PFSK-1 (cell line): ENCODE measurements around the gene DIPK1C.

Experiments used
- FOXP2 ChIP-seq: optimal IDR thresholded peaks from 2 replicates; pipeline ENCODE3; 2011; ENCODE audit warnings: borderline replicate concordance, control low read depth, inconsistent platforms; ENCODE audit not compliant: insufficient read depth; ENCODE audit errors: extremely low read length, extremely low read depth
- POLR2AphosphoS5 ChIP-seq: IDR thresholded peaks from 2 replicates; pipeline ENCODE4 v1.6.1; 2012; ENCODE audit warnings: low read depth, mild to moderate bottlenecking, control low read depth, low read length, moderate library complexity
- SIN3A ChIP-seq: IDR thresholded peaks from 2 replicates; pipeline ENCODE4 v1.6.1; 2012; ENCODE audit warnings: mild to moderate bottlenecking, low read length, moderate library complexity, borderline replicate concordance; ENCODE audit not compliant: insufficient read depth
- TAF1 ChIP-seq: IDR thresholded peaks from 2 replicates; pipeline ENCODE4 v1.6.1; 2012; ENCODE audit warnings: low read length, control low read depth, borderline replicate concordance; ENCODE audit not compliant: insufficient read depth
- TF ChIP-seq, protein P1 (sequence below), 2 experiments: IDR thresholded peaks; 2 replicates each; pipeline versions ENCODE4 v1.6.1 to v1.8.0; 2011 to 2012; ENCODE audit warnings: low read depth in 2 of 2, low read length in 2 of 2, control low read depth in 1 of 2, inconsistent platforms in 1 of 2, mild to moderate bottlenecking in 1 of 2, moderate library complexity in 1 of 2; ENCODE audit not compliant: insufficient read depth in 1 of 2

The DIPK1C gene

DNA sequence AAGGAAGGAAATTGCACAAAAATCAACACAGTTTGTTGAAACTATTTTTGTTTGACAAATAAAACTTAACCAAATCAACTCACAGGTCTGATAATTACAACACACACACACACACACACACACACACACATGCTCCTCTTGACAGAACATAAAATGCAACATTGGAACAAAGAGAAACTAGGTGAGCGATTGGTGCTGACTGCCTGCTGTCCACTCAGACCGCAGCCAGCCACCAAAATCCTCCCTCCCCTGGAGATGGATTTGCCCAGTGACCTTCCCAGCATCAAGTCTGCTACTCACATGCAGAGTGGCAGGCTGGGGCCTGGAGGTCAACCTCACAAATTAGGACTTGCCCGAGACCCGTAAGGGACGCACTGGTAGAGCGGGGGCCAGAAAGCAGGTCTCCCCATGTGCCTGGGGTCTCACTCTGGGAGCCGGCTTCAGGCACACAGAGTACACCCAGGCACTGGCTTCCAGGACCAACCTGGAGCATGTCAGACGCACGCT, 61.4 kb downstream of the DIPK1C start:
- no peak for TF ChIP-seq SIN3A
- TF ChIP-seq, protein P1, sequence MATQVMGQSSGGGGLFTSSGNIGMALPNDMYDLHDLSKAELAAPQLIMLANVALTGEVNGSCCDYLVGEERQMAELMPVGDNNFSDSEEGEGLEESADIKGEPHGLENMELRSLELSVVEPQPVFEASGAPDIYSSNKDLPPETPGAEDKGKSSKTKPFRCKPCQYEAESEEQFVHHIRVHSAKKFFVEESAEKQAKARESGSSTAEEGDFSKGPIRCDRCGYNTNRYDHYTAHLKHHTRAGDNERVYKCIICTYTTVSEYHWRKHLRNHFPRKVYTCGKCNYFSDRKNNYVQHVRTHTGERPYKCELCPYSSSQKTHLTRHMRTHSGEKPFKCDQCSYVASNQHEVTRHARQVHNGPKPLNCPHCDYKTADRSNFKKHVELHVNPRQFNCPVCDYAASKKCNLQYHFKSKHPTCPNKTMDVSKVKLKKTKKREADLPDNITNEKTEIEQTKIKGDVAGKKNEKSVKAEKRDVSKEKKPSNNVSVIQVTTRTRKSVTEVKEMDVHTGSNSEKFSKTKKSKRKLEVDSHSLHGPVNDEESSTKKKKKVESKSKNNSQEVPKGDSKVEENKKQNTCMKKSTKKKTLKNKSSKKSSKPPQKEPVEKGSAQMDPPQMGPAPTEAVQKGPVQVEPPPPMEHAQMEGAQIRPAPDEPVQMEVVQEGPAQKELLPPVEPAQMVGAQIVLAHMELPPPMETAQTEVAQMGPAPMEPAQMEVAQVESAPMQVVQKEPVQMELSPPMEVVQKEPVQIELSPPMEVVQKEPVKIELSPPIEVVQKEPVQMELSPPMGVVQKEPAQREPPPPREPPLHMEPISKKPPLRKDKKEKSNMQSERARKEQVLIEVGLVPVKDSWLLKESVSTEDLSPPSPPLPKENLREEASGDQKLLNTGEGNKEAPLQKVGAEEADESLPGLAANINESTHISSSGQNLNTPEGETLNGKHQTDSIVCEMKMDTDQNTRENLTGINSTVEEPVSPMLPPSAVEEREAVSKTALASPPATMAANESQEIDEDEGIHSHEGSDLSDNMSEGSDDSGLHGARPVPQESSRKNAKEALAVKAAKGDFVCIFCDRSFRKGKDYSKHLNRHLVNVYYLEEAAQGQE (IDR thresholded peaks at IDR 0.05; ENCODE audit: insufficient read depth in 1 of 2, low read depth in 2 of 2, low read length in 2 of 2): no peak
- TF ChIP-seq TAF1: no peak
- TF ChIP-seq POLR2AphosphoS5: no peak
- TF ChIP-seq FOXP2: no peak

DNA sequence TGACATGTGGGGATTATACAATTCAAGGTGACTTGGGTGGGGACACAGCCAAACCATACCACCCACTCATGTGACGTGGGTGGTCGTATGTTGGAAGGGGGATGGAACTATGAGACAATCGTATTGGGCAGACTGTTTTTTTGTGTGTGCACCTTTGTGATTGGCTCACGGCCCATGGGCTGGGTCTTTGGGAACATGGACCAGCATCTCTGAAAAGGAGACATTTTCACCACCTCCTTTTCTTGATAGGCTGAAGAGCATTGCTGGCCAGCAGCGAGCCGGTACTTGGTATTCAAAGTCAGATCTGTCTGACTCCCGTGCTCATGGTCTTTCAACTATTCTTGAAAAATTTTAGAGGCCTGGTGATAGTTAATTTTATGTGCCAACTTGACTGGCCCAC, 62.1 kb downstream of the DIPK1C start:
- TF ChIP-seq SIN3A (no peak), FOXP2 (no peak), TAF1 (no peak), POLR2AphosphoS5 (no peak)
- TF ChIP-seq, protein P1 (IDR thresholded peaks at IDR 0.05; ENCODE audit: insufficient read depth in 1 of 2, low read depth in 2 of 2, low read length in 2 of 2): no peak

DNA sequence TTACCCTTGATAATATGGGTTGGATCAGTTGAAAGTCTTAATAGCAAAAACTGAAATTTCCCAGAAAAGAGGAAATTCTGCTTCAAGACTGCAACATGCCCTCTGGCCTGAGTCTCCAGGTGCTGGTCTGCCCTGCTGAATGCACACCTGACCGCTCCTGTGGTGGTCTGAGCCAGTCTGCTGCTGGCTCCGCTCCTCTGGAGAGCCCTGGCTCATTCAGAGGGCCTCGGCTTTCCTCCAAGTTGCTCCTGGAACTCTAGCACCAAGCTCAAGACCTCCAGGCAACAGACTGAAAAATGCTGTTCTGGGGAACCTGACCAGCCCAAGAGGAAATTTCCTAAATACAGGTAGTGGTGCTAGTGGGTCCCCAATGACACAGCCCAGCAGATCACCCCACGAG, 64.8 kb downstream of the DIPK1C start:
- TF ChIP-seq SIN3A (no peak), TAF1 (no peak)

DNA sequence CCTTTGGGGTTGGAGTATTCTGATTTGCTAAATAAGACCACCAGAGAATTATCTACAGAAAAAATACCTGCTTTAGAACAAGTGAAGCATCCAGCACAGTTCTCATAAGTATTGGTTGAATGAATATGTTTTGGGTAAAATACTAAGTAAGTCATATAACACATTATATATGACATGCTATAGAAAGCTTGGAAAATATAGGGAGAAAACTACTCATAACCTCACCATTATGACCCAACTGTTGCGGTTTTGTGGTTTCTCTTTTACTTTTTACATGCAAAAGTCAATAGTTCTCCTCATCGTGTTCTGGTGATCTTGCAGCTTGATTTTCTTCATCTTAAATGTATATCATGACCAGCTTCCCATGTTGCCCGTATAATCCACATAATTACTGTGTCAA, 66.2 kb downstream of the DIPK1C start:
- TF ChIP-seq FOXP2 (no peak), SIN3A (no peak), TAF1 (no peak), POLR2AphosphoS5 (no peak)
- TF ChIP-seq, protein P1 (IDR thresholded peaks at IDR 0.05; ENCODE audit: insufficient read depth in 1 of 2, low read depth in 2 of 2, low read length in 2 of 2): no peak

DNA sequence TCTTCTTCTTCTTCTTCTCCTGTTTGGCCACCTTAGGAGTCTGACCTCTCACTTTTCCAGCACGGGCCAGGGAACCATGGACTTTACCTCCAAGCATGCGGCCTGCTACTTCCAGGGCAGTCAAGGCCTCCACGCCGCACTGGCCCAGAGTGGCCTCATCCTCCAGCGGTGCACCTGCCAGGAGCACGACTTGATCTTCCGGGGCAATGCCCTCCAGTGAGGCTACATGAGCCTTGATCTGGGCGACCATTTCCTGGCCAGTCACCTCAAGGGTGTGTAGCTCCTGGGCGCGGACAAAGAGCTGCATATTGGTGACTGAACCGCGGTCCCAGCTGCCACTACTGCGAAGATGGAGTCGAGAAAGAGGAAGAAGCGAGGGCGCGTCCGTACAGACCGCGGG, 67.1 kb downstream of the DIPK1C start:
- no peak for TF ChIP-seq FOXP2
- no peak for TF ChIP-seq TAF1
- no peak for TF ChIP-seq POLR2AphosphoS5
- TF ChIP-seq SIN3A: no peak
- TF ChIP-seq, protein P1 (IDR thresholded peaks at IDR 0.05; ENCODE audit: insufficient read depth in 1 of 2, low read depth in 2 of 2, low read length in 2 of 2): no peak
